ENCODE data around the gene NUFIP2. TPM values are rescaled to one million over a fixed set of nuclear protein-coding genes. Genes with fewer than 3 reads are reported as not detected.

Gene NUFIP2
- total RNA-seq, 2 donors from 2014 or later: 39.9 to 46.9 TPM

GRCh38 chr17:29299031-29299430 lies 5.1 kb upstream of the NUFIP2 start:
- intact Hi-C loops (cut with DNase I): no loop called here
- DNase-seq: no peak
- no peak overlapping the region for H3K27ac ChIP-seq
- H3K36me3 ChIP-seq: no peaks in the 10 kb centered on the region
- no peaks in the 10 kb centered on the region for H3K4me1 ChIP-seq
- H3K4me3 ChIP-seq: no peak overlapping the region
- TF ChIP-seq CTCF (IDR thresholded peaks at IDR 0.05): no peak
- H3K9ac ChIP-seq (ENCODE audit: low read depth in 2 of 2, low read length in 2 of 2): no peak overlapping the region
- no peaks in the 10 kb centered on the region for H3K9me3 ChIP-seq
- H3K27me3 ChIP-seq: no peaks in the 10 kb centered on the region

GRCh38 chr17:29295420-29295819 lies 1.5 kb upstream of the NUFIP2 start:
- no peak overlapping the region for H3K27ac ChIP-seq
- intact Hi-C loops (cut with DNase I): no loop called here
- H3K9ac ChIP-seq (ENCODE audit: low read depth in 2 of 2, low read length in 2 of 2): no peak overlapping the region
- no peaks in the 10 kb centered on the region for H3K36me3 ChIP-seq
- H3K4me1 ChIP-seq: peaks cover 9% of the 10 kb centered on the region
- no peaks in the 10 kb centered on the region for H3K27me3 ChIP-seq
- H3K4me3 ChIP-seq: no peak overlapping the region
- no peaks in the 10 kb centered on the region for H3K9me3 ChIP-seq
- TF ChIP-seq CTCF (IDR thresholded peaks at IDR 0.05): no peak
- no peak for DNase-seq

- H3K36me3 ChIP-seq: no peaks in the 10 kb centered on the region
- peak overlapping the region; percentile 100 for H3K27ac ChIP-seq
- H3K27me3 ChIP-seq: no peaks in the 10 kb centered on the region
- DNase-seq: no peak
- H3K4me3 ChIP-seq: peak overlapping the region; percentile 92
- intact Hi-C loops (cut with DNase I): loop anchor here (5.0 kb wide), 1 partner anchor 142 kb away; no protein-coding TSS in a partner anchor
- no peak for TF ChIP-seq CTCF (IDR thresholded peaks at IDR 0.05)
- H3K4me1 ChIP-seq: peaks cover 16% of the 10 kb centered on the region
- H3K9me3 ChIP-seq: no peaks in the 10 kb centered on the region
- peak overlapping the region; percentile 45 to 99 for H3K9ac ChIP-seq (ENCODE audit: low read depth in 2 of 2, low read length in 2 of 2)
Measured at GRCh38 chr17:29294580-29294900, 592 bp upstream of the NUFIP2 start.

GRCh38 chr17:29292992-29293889 lies 707 bp downstream of the NUFIP2 start:
- intact Hi-C loops (cut with DNase I): loop anchor here (5.0 kb wide), 1 partner anchor 141 kb away; no protein-coding TSS in a partner anchor
- TF ChIP-seq CTCF (IDR thresholded peaks at IDR 0.05): no peak
- Histone ChIP-seq H3K9me3 (no peaks in the 10 kb centered on the region), H3K27me3 (no peaks in the 10 kb centered on the region), H3K4me1 (peaks cover 19% of the 10 kb centered on the region), H3K36me3 (no peaks in the 10 kb centered on the region), H3K27ac (peak overlapping the region; percentile 100), H3K4me3 (peak overlapping the region; percentile 92), H3K9ac (ENCODE audit: low read depth in 2 of 2, low read length in 2 of 2) (peak overlapping the region; percentile 99 to 100)
- peak; percentile 69 for DNase-seq

GRCh38 chr17:29292071-29292991 lies 1.6 kb downstream of the NUFIP2 start:
- intact Hi-C loops (cut with DNase I): loop anchor here (5.0 kb wide), 1 partner anchor 140 kb away; no protein-coding TSS in a partner anchor
- TF ChIP-seq CTCF (IDR thresholded peaks at IDR 0.05): no peak

More at GRCh38 chr17:29292071-29292991, 1.6 kb downstream of the NUFIP2 start:
- H3K4me1 ChIP-seq: peaks cover 19% of the 10 kb centered on the region
- DNase-seq: peak; percentile 63
- peak overlapping the region; percentile 100 for H3K27ac ChIP-seq
- peak overlapping the region; percentile 99 to 100 for H3K9ac ChIP-seq (ENCODE audit: low read depth in 2 of 2, low read length in 2 of 2)
- no peaks in the 10 kb centered on the region for H3K27me3 ChIP-seq
- H3K36me3 ChIP-seq: no peaks in the 10 kb centered on the region
- H3K9me3 ChIP-seq: no peaks in the 10 kb centered on the region
- H3K4me3 ChIP-seq: peak overlapping the region; percentile 92
